Mesenchymal stem cell (in vitro differentiated cells and primary cell): Measurements from ENCODE around the gene ITK.
"Not testable (repeated sequence)": the region's sequence is repeated elsewhere in the genome, so short reads cannot be mapped to it uniquely, and the experiment has no call there.

Experiments
- DNase-seq: peaks from one replicate; pipeline ENCODE4 v3.0.0-alpha.2; 2013
- H2AFZ ChIP-seq: one replicate; pipeline ENCODE4 v1.6.1; 2013; ENCODE audit warnings: low read depth, mild to moderate bottlenecking, control low read depth, inconsistent platforms, low read length, moderate library complexity
- H2AK5ac ChIP-seq: 2 replicates; pipeline ENCODE4 v1.6.1; 2013; ENCODE audit warnings: low read length, moderate library complexity, mild to moderate bottlenecking, inconsistent platforms; ENCODE audit not compliant: severe bottlenecking
- H2BK120ac ChIP-seq: one replicate; pipeline ENCODE4 v1.6.1; 2013; ENCODE audit warnings: low read depth, mild to moderate bottlenecking, inconsistent platforms, low read length, moderate library complexity
- H2BK12ac ChIP-seq, 2 experiments: one replicate each; pipeline ENCODE4 v1.6.1; 2013; ENCODE audit warnings: inconsistent platforms in 2 of 2, low read length in 2 of 2, mild to moderate bottlenecking in 2 of 2, moderate library complexity in 2 of 2, control low read depth in 1 of 2
- H2BK15ac ChIP-seq: one replicate; pipeline ENCODE4 v1.6.1; 2013; ENCODE audit warnings: mild to moderate bottlenecking, low read depth, inconsistent platforms; ENCODE audit not compliant: poor library complexity, severe bottlenecking
- H2BK5ac ChIP-seq: 2 replicates; pipeline ENCODE4 v1.6.1; 2013; ENCODE audit warnings: low read depth, mild to moderate bottlenecking, low read length, control low read depth, inconsistent platforms; ENCODE audit not compliant: poor library complexity, severe bottlenecking
- H3K14ac ChIP-seq, 2 experiments: one replicate each; pipeline ENCODE4 v1.6.1; 2013; ENCODE audit warnings: inconsistent platforms in 2 of 2, low read length in 2 of 2, control low read depth in 1 of 2, mild to moderate bottlenecking in 1 of 2, moderate library complexity in 1 of 2
- H3K18ac ChIP-seq, 2 experiments: one replicate each; pipeline ENCODE4 v1.6.1; 2013; ENCODE audit warnings: inconsistent platforms in 2 of 2, low read length in 2 of 2, control low read depth in 1 of 2, low read depth in 1 of 2, mild to moderate bottlenecking in 1 of 2
- H3K23ac ChIP-seq, 2 experiments: one replicate each; pipeline ENCODE4 v1.6.1; 2013; ENCODE audit warnings: inconsistent platforms in 2 of 2, low read length in 2 of 2, mild to moderate bottlenecking in 2 of 2, moderate library complexity in 2 of 2, control low read depth in 1 of 2
- H3K27ac ChIP-seq: 2 replicates; pipeline ENCODE4 v1.5.1; 2013; ENCODE audit warnings: mild to moderate bottlenecking, moderate library complexity, low read length, control low read depth, inconsistent platforms; ENCODE audit not compliant: poor library complexity, severe bottlenecking
- H3K27me3 ChIP-seq, 2 experiments: 2 replicates each; pipeline versions ENCODE4 v1.6.1 to v1.7.0; 2013; ENCODE audit warnings: low read length in 2 of 2, mild to moderate bottlenecking in 2 of 2, moderate library complexity in 2 of 2, control low read depth in 1 of 2, inconsistent platforms in 1 of 2; ENCODE audit not compliant: control insufficient read depth in 1 of 2, insufficient read depth in 1 of 2
- H3K36me3 ChIP-seq, 2 experiments: 2 replicates each; pipeline versions ENCODE4 v1.6.1 to v1.7.0; 2013; ENCODE audit warnings: low read length in 2 of 2, control low read depth in 1 of 2, inconsistent platforms in 1 of 2, low read depth in 1 of 2, mild to moderate bottlenecking in 1 of 2; ENCODE audit not compliant: insufficient read depth in 2 of 2, control insufficient read depth in 1 of 2
- H3K4ac ChIP-seq, 2 experiments: one replicate each; pipeline ENCODE4 v1.6.1; 2013; ENCODE audit warnings: inconsistent platforms in 2 of 2, low read length in 2 of 2, mild to moderate bottlenecking in 2 of 2, moderate library complexity in 2 of 2, control low read depth in 1 of 2, low read depth in 1 of 2
- H3K4me1 ChIP-seq: 2 replicates; pipeline ENCODE4 v1.6.1; 2013; ENCODE audit warnings: low read depth, low read length, control low read depth; ENCODE audit not compliant: control insufficient read depth, insufficient read depth
- H3K4me2 ChIP-seq: 2 replicates; pipeline ENCODE4 v1.6.1; 2013; ENCODE audit warnings: low read length, mild to moderate bottlenecking, inconsistent platforms; ENCODE audit not compliant: poor library complexity, severe bottlenecking
- H3K4me3 ChIP-seq, 2 experiments: 2 replicates each; pipeline versions ENCODE4 v1.5.1 to v1.7.0; 2013; ENCODE audit warnings: low read length in 2 of 2, mild to moderate bottlenecking in 2 of 2, control low read depth in 1 of 2, low read depth in 1 of 2; ENCODE audit not compliant: insufficient read depth in 1 of 2
- H3K79me1 ChIP-seq: replicated peaks from 2 replicates; pipeline ENCODE4 v1.6.1; 2013; ENCODE audit warnings: mild to moderate bottlenecking, control low read depth, low read length, inconsistent platforms; ENCODE audit not compliant: poor library complexity, severe bottlenecking
- H3K9ac ChIP-seq: 2 replicates; pipeline ENCODE4 v1.7.0; 2013; ENCODE audit warnings: mild to moderate bottlenecking, low read length, moderate library complexity
- H3K9me3 ChIP-seq: 2 replicates; pipeline ENCODE4 v1.7.0; 2013; ENCODE audit warnings: mild to moderate bottlenecking, low read length; ENCODE audit not compliant: control insufficient read depth
- H4K8ac ChIP-seq: one replicate; pipeline ENCODE4 v1.6.1; 2013; ENCODE audit warnings: inconsistent platforms, mild to moderate bottlenecking, low read length, moderate library complexity
- H4K91ac ChIP-seq: one replicate; pipeline ENCODE4 v1.6.1; 2013; ENCODE audit warnings: mild to moderate bottlenecking, low read length, inconsistent platforms
- WGBS: methylation state at CpG from one replicate; pipeline ENCODE4 v1.1.7; 2013; ENCODE audit warnings: mixed read lengths; 5-methylcytosine and 5-hydroxymethylcytosine counted together

The ITK gene

GRCh38 chr5:157241483-157241882 lies 60.8 kb downstream of the ITK start:
- H3K4me3 ChIP-seq, result no peak overlapping the region
- no peak overlapping the region for H2AK5ac ChIP-seq
- no peak overlapping the region for H3K4ac ChIP-seq
- WGBS, result 79% methylated on average over 4 of the region's 4 CpGs
- no peak overlapping the region for H3K27ac ChIP-seq
- H2BK5ac ChIP-seq, result no peak overlapping the region
- no peak overlapping the region for H3K9ac ChIP-seq
- H3K23ac ChIP-seq, result no peak overlapping the region
- no peak overlapping the region for H3K4me2 ChIP-seq
- no peak overlapping the region for H2BK12ac ChIP-seq
- no peak overlapping the region for H2BK120ac ChIP-seq
- H2AFZ ChIP-seq, result no peak overlapping the region
- H4K91ac ChIP-seq, result no peak overlapping the region
- no peaks in the 10 kb centered on the region for H3K36me3 ChIP-seq
- H4K8ac ChIP-seq, result no peak overlapping the region
- no peaks in the 10 kb centered on the region for H3K9me3 ChIP-seq
- H3K27me3 ChIP-seq, result peaks cover 0 to 4% of the 10 kb centered on the region in 2 experiments
- H3K79me1 ChIP-seq, result no peaks in the 10 kb centered on the region
- no peaks in the 10 kb centered on the region for H3K4me1 ChIP-seq
- DNase-seq, result no peak
- no peak overlapping the region for H3K18ac ChIP-seq
- no peak overlapping the region for H2BK15ac ChIP-seq
- H3K14ac ChIP-seq, result no peak overlapping the region

- H2BK5ac ChIP-seq, H4K91ac ChIP-seq: not testable (repeated sequence)
- 70% methylated on average over 7 of the region's 7 CpGs for WGBS
Observed at GRCh38 chr5:157244704-157245103, 64.1 kb downstream of the ITK start.

GRCh38 chr5:157245476-157245875 lies 64.8 kb downstream of the ITK start:
- Histone ChIP-seq H3K23ac (no peak overlapping the region), H2BK120ac (no peak overlapping the region), H3K18ac (no peak overlapping the region), H3K4me2 (no peak overlapping the region), H3K9ac (no peak overlapping the region), H3K36me3 (no peaks in the 10 kb centered on the region), H3K27me3 (peaks cover 0 to 4% of the 10 kb centered on the region in 2 experiments), H3K27ac (no peak overlapping the region), H2BK12ac (no peak overlapping the region), H4K91ac (no peak overlapping the region), H3K79me1 (no peaks in the 10 kb centered on the region), H2AK5ac (no peak overlapping the region), H3K9me3 (no peaks in the 10 kb centered on the region), H3K14ac (no peak overlapping the region), H2BK5ac (no peak overlapping the region), H2AFZ (no peak overlapping the region), H3K4me3 (no peak overlapping the region), H2BK15ac (no peak overlapping the region), H4K8ac (no peak overlapping the region), H3K4me1 (no peaks in the 10 kb centered on the region), H3K4ac (no peak overlapping the region)
- peak; percentile 19 for DNase-seq
- 67% methylated on average over 3 of the region's 4 CpGs for WGBS

More at GRCh38 chr5:157244704-157245103, 64.1 kb downstream of the ITK start:
- not testable (repeated sequence) for H3K27ac ChIP-seq, H3K4me3 ChIP-seq, H3K9ac ChIP-seq, H2AK5ac ChIP-seq, H3K18ac ChIP-seq, H2BK12ac ChIP-seq, H3K36me3 ChIP-seq, H3K4ac ChIP-seq, H3K14ac ChIP-seq, H4K8ac ChIP-seq, DNase-seq, H3K79me1 ChIP-seq, H3K4me1 ChIP-seq, H2AFZ ChIP-seq, H3K23ac ChIP-seq, H3K9me3 ChIP-seq, H2BK15ac ChIP-seq, H3K4me2 ChIP-seq, H2BK120ac ChIP-seq, H3K27me3 ChIP-seq

GRCh38 chr5:157245886-157246285 lies 65.2 kb downstream of the ITK start:
- Histone ChIP-seq H2BK5ac (no peak overlapping the region), H3K18ac (no peak overlapping the region), H3K27me3 (peaks cover 0 to 4% of the 10 kb centered on the region in 2 experiments), H2BK15ac (no peak overlapping the region), H3K4me3 (no peak overlapping the region), H4K8ac (no peak overlapping the region), H3K4me1 (no peaks in the 10 kb centered on the region), H3K4ac (no peak overlapping the region), H2AK5ac (no peak overlapping the region), H3K36me3 (no peaks in the 10 kb centered on the region), H3K27ac (no peak overlapping the region), H2BK12ac (no peak overlapping the region), H3K9me3 (no peaks in the 10 kb centered on the region), H3K14ac (no peak overlapping the region), H3K79me1 (no peaks in the 10 kb centered on the region), H2BK120ac (no peak overlapping the region), H3K9ac (no peak overlapping the region), H3K4me2 (no peak overlapping the region), H3K23ac (no peak overlapping the region), H4K91ac (no peak overlapping the region), H2AFZ (no peak overlapping the region)
- no peak for DNase-seq
- WGBS, result 94% methylated on average over 2 of the region's 4 CpGs
